GM12878 (cell line): ENCODE measurements around the gene ANKS1A. TPM values are rescaled to one million over a fixed set of nuclear protein-coding genes. Genes with fewer than 3 reads are reported as not detected.

ENCODE experiments used
- CUX1 ChIP-seq: IDR thresholded peaks from 2 replicates; pipeline ENCODE4 v1.6.1; 2012; ENCODE audit warnings: improper control_type of control experiment, low read depth, low read length; ENCODE audit not compliant: insufficient replicate concordance
- DPF2 ChIP-seq: fragments of 450-650 bp; IDR thresholded peaks from 2 replicates; pipeline ENCODE4 v1.6.1; 2017; ENCODE audit warnings: mild to moderate bottlenecking
- E4F1 ChIP-seq: fragments of 450-650 bp; IDR thresholded peaks from 2 replicates; pipeline ENCODE4 v1.6.1; 2018; ENCODE audit warnings: borderline replicate concordance, mild to moderate bottlenecking; ENCODE audit not compliant: partially characterized antibody
- ESRRA ChIP-seq: IDR thresholded peaks from 2 replicates; pipeline ENCODE4 v1.6.1; 2012; ENCODE audit warnings: mild to moderate bottlenecking, low read length, improper control_type of control experiment
- KLF5 ChIP-seq: fragments of 450-650 bp; IDR thresholded peaks from 2 replicates; pipeline ENCODE4 v1.6.1; 2014; ENCODE audit warnings: mild to moderate bottlenecking; ENCODE audit not compliant: partially characterized antibody
- LARP7 ChIP-seq: fragments of 450-650 bp; IDR thresholded peaks from 2 replicates; pipeline ENCODE4 v1.6.1; 2017; ENCODE audit warnings: mild to moderate bottlenecking
- MXI1 ChIP-seq: fragments of 150-350 bp; IDR thresholded peaks from 2 replicates; pipeline ENCODE4 v1.6.1; 2011; ENCODE audit warnings: low read depth, mild to moderate bottlenecking, inconsistent platforms, low read length, improper control_type of control experiment
- NFYA ChIP-seq: IDR thresholded peaks from 2 replicates; pipeline ENCODE4 v1.6.1; 2011; ENCODE audit warnings: low read depth, mild to moderate bottlenecking, low read length, improper control_type of control experiment, borderline replicate concordance
- PAX5 ChIP-seq: IDR thresholded peaks from 2 replicates; pipeline ENCODE4 v1.6.1; 2011; ENCODE audit warnings: low read depth, low read length, borderline replicate concordance
- RAD21 ChIP-seq: IDR thresholded peaks from 2 replicates; pipeline ENCODE4 v1.6.1; 2011; ENCODE audit warnings: mild to moderate bottlenecking, low read depth, low read length, moderate library complexity; ENCODE audit not compliant: insufficient read depth
- SKIL ChIP-seq: fragments of 450-650 bp; IDR thresholded peaks from 2 replicates; pipeline ENCODE4 v1.6.1; 2017; ENCODE audit warnings: mild to moderate bottlenecking, low read depth, inconsistent platforms; ENCODE audit not compliant: poor library complexity, severe bottlenecking
- STAT1 ChIP-seq: fragments of 450-650 bp; conservative IDR thresholded peaks from 2 replicates; pipeline ENCODE4 v1.6.1; 2014; ENCODE audit warnings: antibody characterized with exemption, mild to moderate bottlenecking
- ZBTB11 ChIP-seq: fragments of 450-650 bp; formaldehyde crosslinking; IDR thresholded peaks from 2 replicates; pipeline ENCODE4 v1.5.0; 2022; ENCODE audit warnings: mild to moderate bottlenecking, missing genetic modification characterization
- ZNF24 ChIP-seq: fragments of 450-650 bp; IDR thresholded peaks from 2 replicates; pipeline ENCODE4 v1.6.1; 2017; ENCODE audit warnings: antibody characterized with exemption, mild to moderate bottlenecking
- ZNF274 ChIP-seq: IDR thresholded peaks from one replicate; pipeline ENCODE4 v1.8.0; 2011; ENCODE audit not compliant: insufficient read length, insufficient read depth
- polyA plus RNA-seq, 11 experiments: library from polyadenylated mRNA; depleted of rRNA in 4 of 11; unstranded in 6 of 11; stranded (reverse) in 5 of 11; fragments of >200 nt; fragmentation: Nextera tagmentation in 4 of 11; fragmentation: Illumina TruSeq in 1 of 11; extraction: Ambion mirVana in 4 of 11; extraction: Trizol in 1 of 11; gene quantifications; 1 replicate in 1 of 11; 2 replicates in 10 of 11; pipeline versions ENCODE4 v1.2.1 to v1.2.3, GENCODE V29; 2011 to 2016; ENCODE audit warnings: inconsistent platforms in 2 of 11, missing spikeins in 2 of 11, low read depth in 1 of 11
- total RNA-seq, 4 experiments: library from RNA; depleted of rRNA in 3 of 4; stranded (reverse); fragments of >200 nt in 3 of 4; fragmentation: Illumina TruSeq in 1 of 4; extraction: Trizol in 1 of 4; gene quantifications; 2 replicates each; pipeline versions ENCODE4 v1.2.1 to v1.2.3, GENCODE V29; 2013 to 2021

Gene ANKS1A
- total and polyA plus RNA-seq, 10 of the 15 experiments (the other 5 are each of a cell fraction or from before 2014, with no cell fraction given) = 0.60 to 7.0 (median 3.0) TPM

GRCh38 chr6:34887753-34888513 is 1.1 kb upstream of the ANKS1A start, which contains the start of gene TAF11 (continued):
- TF ChIP-seq ZBTB11 (CRISPR knock-in tag) = no peak
- peak; percentile 40; the same call in 1 of the 2 replicates for TF ChIP-seq PAX5
- no peak for TF ChIP-seq DPF2
- TF ChIP-seq LARP7 = 0 out of 2 replicates have a peak, but pooled peaks have one; percentile 69
- no peak for TF ChIP-seq RAD21
- no peak for TF ChIP-seq NFYA
- TF ChIP-seq MXI1 = peak; percentile 90
- peak; percentile 28 for TF ChIP-seq SKIL
- peak; percentile 21 for TF ChIP-seq CUX1
- no peak for TF ChIP-seq ZNF274
- TF ChIP-seq E4F1 = peak; percentile 40
- peak; percentile 54; the same call in 1 of the 2 replicates for TF ChIP-seq ZNF24
- TF ChIP-seq ESRRA = no peak
- no peak for TF ChIP-seq KLF5
- TF ChIP-seq STAT1 = peak; percentile 87; the same call in 1 of the 2 replicates
